ENCODE data around the gene ERCC6L. TPM values are rescaled to one million over a fixed set of nuclear protein-coding genes. Genes with fewer than 3 reads are reported as not detected.

The ERCC6L gene
- polyA plus RNA-seq, 2 donors = 1.1 to 1.7 TPM

Other genes starting within 250 kb of the ERCC6L start
- gene RTL5, start 107.1 kb downstream of the ERCC6L start, polyA plus RNA-seq = 1 to 10 TPM in 1 of 2 donors, under 1 TPM in 1; 0.92 to 1.2 TPM
- 10 to 100 TPM; 10.5 to 28.6 TPM for gene PIN4, start 57.3 kb downstream of the ERCC6L start, polyA plus RNA-seq
- 1,000 to 10,000 TPM in 1 of 2 donors, 100 to 1,000 TPM in 1; 743 to 1,473 TPM for gene RPS4X, start 38.2 kb upstream of the ERCC6L start, polyA plus RNA-seq
- gene CITED1, start 66.9 kb upstream of the ERCC6L start, polyA plus RNA-seq = under 1 TPM; 0.12 to 0.18 TPM